BE2C (cell line): Measurements from ENCODE around the gene CMIP.
A peak's percentile ranks its signal among the peaks of the same experiment; 100 is the strongest.

Experiments used
- DNase-seq: peaks from one replicate; pipeline ENCODE4 v3.0.0-alpha.2; 2020
- H3K27me3 ChIP-seq: fragments of 250-450 bp; sonication (Bioruptor Pico); 2 replicates; pipeline ENCODE4 v1.5.1; 2020; ENCODE audit warnings: mild to moderate bottlenecking
- H3K36me3 ChIP-seq: fragments of 250-450 bp; sonication (Bioruptor Pico); 2 replicates; pipeline ENCODE4 v1.5.1; 2020; ENCODE audit warnings: mild to moderate bottlenecking
- H3K4me1 ChIP-seq: fragments of 250-450 bp; sonication (Bioruptor Pico); 2 replicates; pipeline ENCODE4 v1.5.1; 2020
- H3K4me3 ChIP-seq: 2 replicates; pipeline ENCODE4 v1.5.1; 2011; ENCODE audit warnings: low read depth, low read length
- H3K9me3 ChIP-seq: fragments of 250-450 bp; sonication (Bioruptor Pico); 2 replicates; pipeline ENCODE4 v1.5.1; 2020
- CTCF ChIP-seq: IDR thresholded peaks from 2 replicates; pipeline ENCODE4 v1.5.1; 2012; ENCODE audit warnings: mild to moderate bottlenecking, low read depth, low read length

The CMIP gene

DNA sequence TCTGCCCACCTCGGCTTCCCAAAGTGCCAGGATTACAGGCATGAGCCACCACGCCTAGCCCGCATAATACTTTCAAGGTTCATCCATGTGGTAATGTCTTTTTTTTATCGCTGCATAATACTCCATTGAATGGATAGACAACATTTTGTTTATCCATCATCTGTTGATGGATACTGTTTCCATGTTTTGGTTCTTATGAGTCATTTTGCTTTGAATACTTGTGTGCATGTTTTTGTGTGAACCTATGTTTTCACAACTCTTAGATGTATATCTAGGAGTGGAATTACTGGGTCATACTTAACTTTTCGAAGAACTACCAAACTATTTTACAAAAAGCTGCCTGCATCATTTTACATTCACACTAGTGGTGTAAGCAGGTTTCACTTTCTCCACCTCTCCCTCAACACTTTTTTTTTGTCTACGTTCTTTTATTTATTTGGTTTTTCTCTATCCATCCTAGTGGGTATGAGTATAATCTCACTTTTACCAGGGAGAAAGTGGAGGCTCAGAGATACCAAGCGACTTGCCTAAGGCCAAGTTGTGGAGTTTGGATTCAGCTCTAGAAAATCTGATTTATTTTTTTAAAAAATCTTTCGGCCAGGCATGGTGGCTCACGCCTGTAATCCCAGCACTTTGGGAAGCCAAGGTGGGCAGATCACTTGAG, 151.2 kb downstream of the CMIP start:
- Histone ChIP-seq H3K9me3 (no peaks in the 10 kb centered on the region), H3K27me3 (no peaks in the 10 kb centered on the region), H3K4me3 (no peak overlapping the region), H3K36me3 (no peaks in the 10 kb centered on the region), H3K4me1 (no peaks in the 10 kb centered on the region)
- DNase-seq: no peak
- TF ChIP-seq CTCF: no peak

DNA sequence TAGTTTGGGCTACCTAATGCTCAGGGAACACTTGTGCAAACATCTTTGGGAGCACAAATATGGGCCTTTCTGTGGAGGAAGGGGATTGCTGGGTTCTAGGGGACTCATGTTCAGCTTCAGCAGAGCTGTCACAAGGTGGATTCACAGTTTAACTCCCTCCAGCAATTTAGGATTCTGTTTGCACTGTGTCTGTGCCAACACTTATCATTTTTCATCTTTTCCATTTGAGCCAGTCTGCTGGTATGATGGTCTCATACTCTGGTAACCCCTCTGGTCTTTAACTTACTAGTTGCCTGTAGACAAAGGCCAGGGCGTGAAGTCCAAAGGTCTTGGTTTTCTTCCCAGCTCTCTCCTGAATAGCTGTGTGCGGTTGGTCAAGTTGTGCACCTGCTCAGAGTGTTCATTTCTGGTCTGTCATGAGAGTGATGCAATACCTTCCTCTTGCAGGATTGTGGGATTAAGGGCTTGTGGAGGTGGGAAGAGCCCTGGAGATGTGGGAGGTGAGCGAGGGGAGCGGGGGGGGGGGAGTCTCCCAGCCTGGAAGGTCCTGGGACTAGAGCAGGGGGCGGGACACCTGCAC, 152.6 kb downstream of the CMIP start:
- H3K4me3 ChIP-seq: no peak overlapping the region
- no peaks in the 10 kb centered on the region for H3K27me3 ChIP-seq
- TF ChIP-seq CTCF: no peak
- no peaks in the 10 kb centered on the region for H3K4me1 ChIP-seq
- no peaks in the 10 kb centered on the region for H3K36me3 ChIP-seq
- no peak for DNase-seq
- no peaks in the 10 kb centered on the region for H3K9me3 ChIP-seq

GRCh38 chr16:81598083-81598482, 153.5 kb downstream of the CMIP start:
- Histone ChIP-seq H3K4me3 (no peak overlapping the region), H3K9me3 (no peaks in the 10 kb centered on the region), H3K36me3 (no peaks in the 10 kb centered on the region), H3K27me3 (no peaks in the 10 kb centered on the region), H3K4me1 (no peaks in the 10 kb centered on the region)
- no peak for DNase-seq
- TF ChIP-seq CTCF: peak; percentile 15; the same call in 1 of the 2 replicates

DNA sequence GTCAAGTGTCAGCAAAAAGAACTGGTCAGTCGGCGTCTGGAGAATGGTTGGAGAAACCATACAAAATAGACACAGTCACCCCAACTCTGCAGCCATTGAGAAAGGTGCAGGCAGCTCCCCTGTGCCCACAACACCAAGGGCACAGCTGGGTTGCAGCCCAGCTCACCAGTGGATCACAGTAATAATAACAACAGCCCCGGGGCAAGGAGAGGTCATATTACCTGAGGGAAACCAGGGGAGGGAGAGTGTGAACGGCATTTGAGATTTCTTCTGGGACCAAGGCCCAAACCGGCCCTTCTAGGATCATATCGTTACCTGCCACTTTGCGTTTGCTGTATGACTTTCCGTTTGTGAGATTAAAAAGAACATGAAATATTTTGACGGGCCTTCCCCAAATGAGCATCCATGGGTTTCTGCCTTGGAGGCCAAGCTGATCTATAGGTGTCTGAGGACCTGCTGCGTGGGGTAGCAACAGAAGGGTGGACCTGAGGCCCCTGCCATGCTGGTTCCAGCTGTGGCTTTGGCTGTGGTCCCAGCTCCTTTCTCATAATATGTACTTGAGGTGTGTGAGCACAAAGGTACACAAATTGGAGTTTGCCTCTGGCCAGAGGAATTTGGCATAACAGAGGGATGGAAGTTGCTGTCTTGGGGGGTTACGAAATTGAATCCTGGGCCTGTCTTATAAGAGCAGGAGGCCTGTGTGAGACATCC, 154.6 kb downstream of the CMIP start:
- Histone ChIP-seq H3K27me3 (no peaks in the 10 kb centered on the region), H3K36me3 (no peaks in the 10 kb centered on the region), H3K9me3 (no peaks in the 10 kb centered on the region), H3K4me3 (no peak overlapping the region), H3K4me1 (no peaks in the 10 kb centered on the region)
- no peak for DNase-seq
- no peak for TF ChIP-seq CTCF

DNA sequence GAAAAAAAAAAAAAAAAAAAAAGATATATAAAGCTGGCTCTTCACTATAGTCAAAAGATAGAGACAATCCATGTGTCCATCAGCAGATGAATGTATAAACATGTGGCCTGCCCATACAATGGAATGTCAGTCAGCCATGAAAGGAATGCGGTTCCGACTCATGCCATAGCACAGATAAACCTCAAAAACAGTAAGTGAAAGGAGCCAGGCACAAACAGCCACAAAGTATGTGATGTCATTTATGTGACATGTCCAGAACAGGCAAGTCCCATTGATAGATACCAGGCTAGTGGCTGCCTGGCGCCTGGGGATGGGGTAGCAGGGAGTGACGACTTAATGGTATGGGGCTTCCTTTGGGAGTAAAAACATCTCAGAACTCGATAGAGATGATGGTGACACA, 155.7 kb downstream of the CMIP start:
- H3K4me3 ChIP-seq: no peak overlapping the region
- no peaks in the 10 kb centered on the region for H3K9me3 ChIP-seq
- no peaks in the 10 kb centered on the region for H3K27me3 ChIP-seq
- peak; percentile 55 for DNase-seq
- TF ChIP-seq CTCF: no peak
- H3K36me3 ChIP-seq: no peaks in the 10 kb centered on the region
- H3K4me1 ChIP-seq: no peaks in the 10 kb centered on the region

DNA sequence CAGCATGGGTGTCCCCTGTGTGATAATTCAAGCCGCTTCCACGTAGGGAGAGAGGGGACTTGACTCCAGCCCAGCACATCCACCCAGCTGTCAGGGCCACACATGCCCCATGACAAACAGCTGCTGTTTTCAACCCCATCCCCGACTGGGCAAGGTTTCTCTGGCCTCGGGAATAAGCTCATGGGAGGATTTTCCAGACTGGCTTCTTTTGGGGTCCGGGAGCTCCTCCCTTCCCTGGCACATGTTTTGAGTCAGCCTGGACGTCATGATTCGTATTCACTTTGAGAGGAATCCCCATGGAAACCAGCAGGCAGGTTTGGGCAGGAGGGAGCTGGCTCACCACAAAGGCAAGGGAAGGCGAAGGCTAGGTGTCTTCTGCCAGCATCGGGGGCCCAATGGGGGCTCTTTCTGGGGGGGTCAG, 156.4 kb downstream of the CMIP start:
- H3K36me3 ChIP-seq: no peaks in the 10 kb centered on the region
- H3K9me3 ChIP-seq: no peaks in the 10 kb centered on the region
- no peak for TF ChIP-seq CTCF
- no peaks in the 10 kb centered on the region for H3K4me1 ChIP-seq
- DNase-seq: no peak
- no peak overlapping the region for H3K4me3 ChIP-seq
- H3K27me3 ChIP-seq: no peaks in the 10 kb centered on the region
